C4-2B (cell line): ENCODE measurements around the gene CREB5.

Experiments
- ZFX ChIP-seq: fragments of 450-650 bp; IDR thresholded peaks from 2 replicates; pipeline ENCODE4 v1.6.1; 2017
- TF ChIP-seq, protein P1 (sequence below): fragments of 450-650 bp; conservative IDR thresholded peaks from 2 replicates; pipeline ENCODE4 v1.5.1; 2017; ENCODE audit warnings: mild to moderate bottlenecking

DNA sequence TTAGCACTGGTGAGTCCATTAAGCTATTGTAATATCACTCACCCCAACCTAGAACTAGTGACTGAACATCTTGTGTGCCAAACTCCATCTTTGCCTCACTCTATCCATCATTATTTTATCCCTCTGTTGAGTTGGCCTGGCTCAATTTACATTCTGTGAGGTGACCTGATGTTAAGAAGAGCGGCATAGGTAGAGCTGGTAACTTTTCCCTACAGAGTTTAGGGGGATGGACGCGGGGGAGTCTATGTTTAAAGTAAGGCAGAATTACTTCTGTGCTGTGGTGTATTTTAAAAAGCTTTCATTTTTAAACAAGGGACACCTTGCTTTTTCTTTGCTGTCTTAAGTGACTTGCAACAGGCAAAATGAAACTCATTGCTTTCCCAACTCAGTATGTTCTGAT, 186.3 kb downstream of the CREB5 start:
- TF ChIP-seq, protein P1, sequence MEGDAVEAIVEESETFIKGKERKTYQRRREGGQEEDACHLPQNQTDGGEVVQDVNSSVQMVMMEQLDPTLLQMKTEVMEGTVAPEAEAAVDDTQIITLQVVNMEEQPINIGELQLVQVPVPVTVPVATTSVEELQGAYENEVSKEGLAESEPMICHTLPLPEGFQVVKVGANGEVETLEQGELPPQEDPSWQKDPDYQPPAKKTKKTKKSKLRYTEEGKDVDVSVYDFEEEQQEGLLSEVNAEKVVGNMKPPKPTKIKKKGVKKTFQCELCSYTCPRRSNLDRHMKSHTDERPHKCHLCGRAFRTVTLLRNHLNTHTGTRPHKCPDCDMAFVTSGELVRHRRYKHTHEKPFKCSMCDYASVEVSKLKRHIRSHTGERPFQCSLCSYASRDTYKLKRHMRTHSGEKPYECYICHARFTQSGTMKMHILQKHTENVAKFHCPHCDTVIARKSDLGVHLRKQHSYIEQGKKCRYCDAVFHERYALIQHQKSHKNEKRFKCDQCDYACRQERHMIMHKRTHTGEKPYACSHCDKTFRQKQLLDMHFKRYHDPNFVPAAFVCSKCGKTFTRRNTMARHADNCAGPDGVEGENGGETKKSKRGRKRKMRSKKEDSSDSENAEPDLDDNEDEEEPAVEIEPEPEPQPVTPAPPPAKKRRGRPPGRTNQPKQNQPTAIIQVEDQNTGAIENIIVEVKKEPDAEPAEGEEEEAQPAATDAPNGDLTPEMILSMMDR: no peak
- TF ChIP-seq ZFX: no peak
